HepG2 (cell line): Measurements from ENCODE around the gene SLC12A9. TPM values are rescaled to one million over a fixed set of nuclear protein-coding genes. Genes with fewer than 3 reads are reported as not detected.

Source experiments
- microRNA-seq: library from miRNA; unstranded; fragments of <30 nt; microRNA quantifications from one replicate; pipeline ENCODE4, GENCODE V29; 2020
- polyA plus RNA-seq, 8 experiments: library from polyadenylated mRNA; depleted of rRNA in 3 of 8; stranded (reverse) in 7 of 8; unstranded in 1 of 8; fragments of >200 nt; fragmentation: Illumina TruSeq in 4 of 8; extraction: Trizol in 4 of 8; gene quantifications; 2 replicates each; pipeline versions ENCODE4 v1.2.1 to v1.2.3, GENCODE V29; 2011 to 2016; ENCODE audit warnings: low read depth in 4 of 8, missing spikeins in 1 of 8, mixed read lengths in 1 of 8; ENCODE audit not compliant: insufficient read depth in 1 of 8
- small RNA-seq, 3 experiments: library from RNA; depleted of rRNA; stranded (forward); fragments of <200 nt; gene quantifications; one replicate each; pipeline ENCODE3, GENCODE V24; 2012; ENCODE audit warnings: low read depth in 2 of 3, low replicate concordance in 1 of 3; ENCODE audit not compliant: insufficient read length in 3 of 3, insufficient read depth in 2 of 3
- total RNA-seq, 5 experiments: library from RNA; depleted of rRNA; stranded (reverse); fragments of >200 nt; fragmentation: Illumina TruSeq; extraction: Trizol; gene quantifications; 2 replicates each; pipeline ENCODE4 v1.2.3, GENCODE V29; 2016; ENCODE audit warnings: low read depth in 1 of 5

The SLC12A9 gene
- total and polyA plus RNA-seq, 2 of the 13 experiments (the other 11 are each of a cell fraction or from before 2014, with no cell fraction given) = 8.7 to 16.6 TPM

Small RNA genes lying within 50 kb of the gene (microRNA-seq; reads per million reads assigned to microRNA genes)
- not detected for gene MIR6875

Small RNA genes lying within 50 kb of the gene (small RNA-seq; reads per million reads assigned to genes)
- gene RN7SL549P (0 reads per million in 3 experiments), gene RN7SL750P (0 reads per million in 3 experiments)

Other genes with a start within 250 kb of the SLC12A9 start
- gene MOSPD3, start 240.2 kb upstream of the SLC12A9 start, total RNA-seq (2016; rRNA removed; fragmentation: Illumina TruSeq; extraction: Trizol) = 6.1 and 7.6 TPM in 2 replicates
- gene MOSPD3, start 240.2 kb upstream of the SLC12A9 start, polyA plus RNA-seq (2011; rRNA removed) = 8.6 and 8.8 TPM in 2 replicates
- 12.5 and 36.9 TPM in 2 replicates for gene TFR2, start 211.2 kb upstream of the SLC12A9 start, total RNA-seq (2016; rRNA removed; fragmentation: Illumina TruSeq; extraction: Trizol)
- gene TFR2, start 211.2 kb upstream of the SLC12A9 start, polyA plus RNA-seq (2011; rRNA removed) = 64.2 and 122 TPM in 2 replicates
- not detected in 2 replicates for gene ACTL6B, start 196.3 kb upstream of the SLC12A9 start, total RNA-seq (2016; rRNA removed; fragmentation: Illumina TruSeq; extraction: Trizol)
- gene ACTL6B, start 196.3 kb upstream of the SLC12A9 start, polyA plus RNA-seq (2011; rRNA removed) = not detected in 2 replicates
- 48.3 and 64.3 TPM in 2 replicates for gene GNB2, start 179.0 kb upstream of the SLC12A9 start, total RNA-seq (2016; rRNA removed; fragmentation: Illumina TruSeq; extraction: Trizol)
- 67.1 and 82.0 TPM in 2 replicates for gene GNB2, start 179.0 kb upstream of the SLC12A9 start, polyA plus RNA-seq (2011; rRNA removed)
- 6.4 and 16.1 TPM in 2 replicates for gene GIGYF1, start 158.5 kb upstream of the SLC12A9 start, total RNA-seq (2016; rRNA removed; fragmentation: Illumina TruSeq; extraction: Trizol)
- gene GIGYF1, start 158.5 kb upstream of the SLC12A9 start, polyA plus RNA-seq (2011; rRNA removed) = 7.6 and 10.2 TPM in 2 replicates
- gene POP7, start 146.6 kb upstream of the SLC12A9 start, total RNA-seq (2016; rRNA removed; fragmentation: Illumina TruSeq; extraction: Trizol) = 91.1 and 91.5 TPM in 2 replicates
- 63.9 and 70.6 TPM in 2 replicates for gene POP7, start 146.6 kb upstream of the SLC12A9 start, polyA plus RNA-seq (2011; rRNA removed)
- 9.9 and 10.3 TPM in 2 replicates for gene EPO, start 132.2 kb upstream of the SLC12A9 start, total RNA-seq (2016; rRNA removed; fragmentation: Illumina TruSeq; extraction: Trizol)
- 25.7 and 26.2 TPM in 2 replicates for gene EPO, start 132.2 kb upstream of the SLC12A9 start, polyA plus RNA-seq (2011; rRNA removed)
- gene ZAN, start 119.1 kb upstream of the SLC12A9 start, total RNA-seq (2016; rRNA removed; fragmentation: Illumina TruSeq; extraction: Trizol) = 0.02 and 0.08 TPM in 2 replicates
- gene ZAN, start 119.1 kb upstream of the SLC12A9 start, polyA plus RNA-seq (2011; rRNA removed) = 0.09 and 0.14 TPM in 2 replicates
- 43.7 and 69.6 TPM in 2 replicates for gene EPHB4, start 25.2 kb upstream of the SLC12A9 start, total RNA-seq (2016; rRNA removed; fragmentation: Illumina TruSeq; extraction: Trizol)
- 61.4 and 68.6 TPM in 2 replicates for gene EPHB4, start 25.2 kb upstream of the SLC12A9 start, polyA plus RNA-seq (2011; rRNA removed)
- 0.38 TPM in 1 of 2 replicates, not detected in the other for gene TRIP6, start 14.7 kb downstream of the SLC12A9 start, total RNA-seq (2016; rRNA removed; fragmentation: Illumina TruSeq; extraction: Trizol)
- 0.30 and 0.34 TPM in 2 replicates for gene TRIP6, start 14.7 kb downstream of the SLC12A9 start, polyA plus RNA-seq (2011; rRNA removed)
- 79.1 and 106 TPM in 2 replicates for gene SRRT, start 22.4 kb downstream of the SLC12A9 start, total RNA-seq (2016; rRNA removed; fragmentation: Illumina TruSeq; extraction: Trizol)
- gene SRRT, start 22.4 kb downstream of the SLC12A9 start, polyA plus RNA-seq (2011; rRNA removed) = 26.2 and 30.4 TPM in 2 replicates
- 2.8 and 3.3 TPM in 2 replicates for gene UFSP1, start 37.0 kb downstream of the SLC12A9 start, total RNA-seq (2016; rRNA removed; fragmentation: Illumina TruSeq; extraction: Trizol)
- 0.65 and 1.3 TPM in 2 replicates for gene UFSP1, start 37.0 kb downstream of the SLC12A9 start, polyA plus RNA-seq (2011; rRNA removed)
- gene ACHE, start 43.2 kb downstream of the SLC12A9 start, total RNA-seq (2016; rRNA removed; fragmentation: Illumina TruSeq; extraction: Trizol) = 0.18 TPM in 1 of 2 replicates, not detected in the other
- 0.40 and 0.99 TPM in 2 replicates for gene ACHE, start 43.2 kb downstream of the SLC12A9 start, polyA plus RNA-seq (2011; rRNA removed)
- not detected in 2 replicates for gene MUC3A, start 96.8 kb downstream of the SLC12A9 start, total RNA-seq (2016; rRNA removed; fragmentation: Illumina TruSeq; extraction: Trizol)
- 0.01 and 0.07 TPM in 2 replicates for gene MUC3A, start 96.8 kb downstream of the SLC12A9 start, polyA plus RNA-seq (2011; rRNA removed)
- not detected in 2 replicates for gene MUC12, start 116.9 kb downstream of the SLC12A9 start, total RNA-seq (2016; rRNA removed; fragmentation: Illumina TruSeq; extraction: Trizol)
- gene MUC12, start 116.9 kb downstream of the SLC12A9 start, polyA plus RNA-seq (2011; rRNA removed) = not detected in 2 replicates
- not detected in 2 replicates for gene MUC17, start 167.4 kb downstream of the SLC12A9 start, total RNA-seq (2016; rRNA removed; fragmentation: Illumina TruSeq; extraction: Trizol)
- 0.01 TPM in 1 of 2 replicates, not detected in the other for gene MUC17, start 167.4 kb downstream of the SLC12A9 start, polyA plus RNA-seq (2011; rRNA removed)
- gene TRIM56, start 232.8 kb downstream of the SLC12A9 start, total RNA-seq (2016; rRNA removed; fragmentation: Illumina TruSeq; extraction: Trizol) = 7.1 and 8.1 TPM in 2 replicates
- gene TRIM56, start 232.8 kb downstream of the SLC12A9 start, polyA plus RNA-seq (2011; rRNA removed) = 3.0 and 3.2 TPM in 2 replicates